ELR (cell line): ENCODE measurements around the gene FAM156B.
A peak's percentile ranks its signal among the peaks of the same experiment; 100 is the strongest.
"Not testable (repeated sequence)": the region's sequence is repeated elsewhere in the genome, so short reads cannot be mapped to it uniquely, and the experiment has no call there.

Experiments used
- DNase-seq: peaks from one replicate; pipeline ENCODE4 v3.0.0-alpha.2; 2015; ENCODE audit warnings: low read depth

Gene FAM156B, protein sequence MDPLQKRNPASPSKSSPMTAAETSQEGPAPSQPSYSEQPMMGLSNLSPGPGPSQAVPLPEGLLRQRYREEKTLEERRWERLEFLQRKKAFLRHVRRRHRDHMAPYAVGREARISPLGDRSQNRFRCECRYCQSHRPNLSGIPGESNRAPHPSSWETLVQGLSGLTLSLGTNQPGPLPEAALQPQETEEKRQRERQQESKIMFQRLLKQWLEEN

DNA sequence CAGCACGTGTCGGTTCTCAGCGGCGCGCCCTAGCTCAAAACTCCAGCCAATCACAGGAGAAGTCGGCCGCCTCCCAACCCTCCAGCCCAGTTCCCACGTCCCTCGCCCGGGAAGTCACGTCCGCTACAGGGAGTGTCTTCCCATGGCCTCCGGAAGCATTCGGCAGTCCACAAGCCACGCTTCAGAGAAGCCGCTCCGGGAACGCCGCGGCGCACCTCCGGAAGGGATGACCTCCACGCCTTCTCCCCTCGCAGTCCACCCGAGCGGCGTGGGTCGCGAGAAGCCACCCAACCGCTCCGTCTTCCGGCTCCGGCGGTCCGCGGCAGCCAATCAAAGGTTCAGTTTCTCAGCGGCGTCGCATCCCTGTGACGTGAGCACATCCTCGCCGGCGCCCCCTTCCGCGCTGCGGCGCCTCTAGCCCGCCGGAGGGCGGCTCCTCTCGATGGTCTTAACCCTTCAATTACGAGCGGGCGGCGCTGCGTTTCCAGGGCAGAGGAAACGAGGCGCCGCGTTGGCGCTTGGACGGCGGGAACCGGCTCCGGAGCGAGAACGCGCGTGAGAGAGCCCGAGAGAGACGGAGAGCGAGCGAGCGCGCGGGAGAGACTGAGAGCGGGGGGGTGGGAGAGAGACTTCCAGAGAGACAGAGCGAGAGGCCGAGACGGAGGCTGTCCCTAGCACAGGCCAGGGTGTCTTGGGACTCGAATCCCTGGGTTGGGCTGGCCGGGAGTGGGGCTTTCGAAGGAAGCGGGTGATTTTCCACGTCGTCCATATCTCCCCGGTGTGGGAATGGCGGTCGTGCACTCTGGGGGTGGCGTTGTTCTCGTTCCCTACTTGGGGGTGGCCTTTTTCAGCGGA, at the start of gene FAM156B:
Gene FAM156B, plus strand, starts transcription at position 476 of the 855 bp plus-strand sequence. CDS start 9,896 bp downstream, outside the sequence.
- DNase-seq, result not testable (repeated sequence)

DNA sequence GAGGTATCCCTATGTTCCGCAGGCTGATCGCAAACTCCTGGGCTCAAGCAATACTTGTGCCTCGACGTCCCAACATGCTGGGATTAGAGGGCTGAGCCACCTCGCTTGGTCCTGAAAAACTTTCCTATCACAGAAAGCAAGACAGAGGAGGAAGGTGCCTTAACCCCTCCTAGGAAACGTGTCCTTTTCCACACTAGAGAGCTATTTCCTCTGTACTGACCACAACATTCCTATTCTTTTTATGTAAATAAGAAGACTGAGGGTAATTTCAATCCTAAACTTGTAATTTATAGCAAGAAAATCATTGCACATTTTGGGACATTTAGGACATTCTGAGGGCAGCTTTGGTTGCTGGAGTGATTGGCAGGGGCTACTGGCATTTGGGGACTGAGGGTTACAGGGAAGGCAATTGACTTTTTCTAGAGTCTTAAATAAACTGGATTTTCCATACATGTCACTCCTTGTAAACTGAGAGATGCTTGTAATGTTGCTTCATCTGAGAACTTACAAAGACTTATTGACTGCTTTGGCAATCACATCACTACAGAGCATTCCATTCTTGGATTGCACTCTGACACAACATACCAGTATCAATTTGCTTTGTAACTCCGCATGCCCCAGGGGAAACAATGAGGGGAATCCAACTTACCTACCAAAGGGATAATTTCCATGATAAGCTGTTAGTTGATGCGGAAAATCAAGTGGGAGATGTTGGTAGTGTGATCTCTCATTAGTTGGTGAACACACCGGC, 44.8 kb upstream of the FAM156B start:
- DNase-seq, result peak; percentile 32

DNA sequence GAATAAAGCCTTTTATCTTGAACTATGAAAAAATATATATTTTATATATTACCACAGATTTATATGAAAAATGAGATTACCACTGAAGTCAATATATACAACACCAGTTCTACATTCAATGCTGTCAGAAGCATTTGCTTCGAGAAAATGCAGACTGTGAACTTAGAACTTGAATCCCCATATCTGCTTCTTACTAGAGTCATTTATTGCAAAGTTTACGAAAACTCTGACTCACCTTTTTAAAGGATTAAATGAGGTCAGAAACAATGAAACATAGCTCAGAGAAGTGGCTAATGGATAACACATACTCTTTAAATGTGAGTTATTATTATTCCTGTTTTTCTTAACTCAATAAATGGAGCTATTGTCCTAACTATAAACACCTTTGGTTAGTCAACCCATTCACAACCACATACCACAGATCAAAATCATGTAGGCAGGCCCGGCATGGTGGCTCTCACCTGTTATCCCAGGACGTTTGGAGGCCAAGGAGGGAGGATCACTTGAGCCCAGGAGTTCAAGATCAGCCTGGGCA, 40.1 kb upstream of the FAM156B start:
- peak; percentile 1 for DNase-seq

DNA sequence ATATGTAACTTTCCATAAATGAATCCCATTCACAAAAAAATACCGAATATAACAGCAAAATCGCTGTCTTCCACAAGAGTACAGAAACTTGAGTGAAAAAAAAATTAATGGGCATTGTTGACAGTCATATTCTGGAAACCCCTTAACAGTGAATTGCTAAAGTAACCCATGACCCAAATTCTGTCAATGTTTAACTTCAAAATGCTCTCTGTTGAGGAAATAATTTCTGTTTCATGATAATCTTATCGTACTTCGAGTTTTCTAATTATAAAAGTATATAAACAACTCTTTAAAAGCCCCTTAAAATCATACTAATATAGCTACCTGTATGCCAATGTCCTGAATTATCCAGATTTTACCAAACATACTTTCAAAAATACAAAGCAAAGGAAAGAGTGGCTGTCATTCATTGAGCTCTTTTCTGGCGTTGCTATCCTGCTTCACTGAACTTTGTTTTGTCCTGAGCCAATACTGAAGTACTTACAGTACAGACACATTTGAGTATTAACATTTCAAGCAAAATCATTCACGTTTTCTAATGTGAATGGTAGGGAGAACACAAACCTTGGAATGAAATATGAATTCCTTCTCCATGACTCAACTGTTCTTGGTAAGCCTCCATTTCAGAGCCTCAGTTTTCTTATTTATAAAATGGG, 31.7 kb upstream of the FAM156B start:
- DNase-seq, result no peak

DNA sequence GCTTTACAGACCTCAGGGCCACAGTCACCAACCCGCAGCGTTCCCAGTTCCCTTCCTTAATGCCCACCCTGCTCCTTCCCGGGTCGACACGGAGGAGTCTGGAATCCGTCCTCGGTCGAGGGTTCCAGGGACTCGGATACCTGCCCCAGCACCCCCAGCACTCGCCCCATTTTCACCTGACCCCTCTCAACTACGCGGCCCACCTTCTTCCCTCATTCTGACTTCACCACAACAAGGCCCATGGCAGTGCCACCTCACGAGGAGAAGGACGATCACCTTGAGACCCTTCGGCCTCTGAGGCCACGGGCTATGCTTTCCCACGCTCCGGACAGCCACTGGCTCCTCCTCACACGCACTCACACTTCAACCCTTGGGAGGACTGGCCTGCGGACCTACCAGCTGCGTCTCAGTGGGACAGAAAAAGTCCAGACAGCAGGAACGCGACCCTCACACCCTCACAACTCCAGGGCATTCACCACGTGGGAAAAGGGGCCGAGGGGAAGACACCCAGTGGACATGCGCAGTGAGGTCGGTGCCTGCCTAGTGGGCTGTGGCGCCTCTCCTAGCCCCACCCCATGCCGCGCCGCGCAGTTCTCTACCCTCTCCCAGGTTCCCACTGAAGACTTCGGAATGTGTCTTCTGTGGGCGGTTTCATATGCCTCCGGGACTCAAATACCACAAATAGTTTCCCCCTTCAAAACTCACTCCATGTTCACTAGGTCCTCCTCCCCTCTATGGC, 29.4 kb upstream of the FAM156B start, which contains the start of gene XAGE3:
Gene XAGE3, minus strand, starts transcription at position 474 of the 739 bp plus-strand sequence. CDS start 950 bp downstream, outside the sequence.
- no peak for DNase-seq

DNA sequence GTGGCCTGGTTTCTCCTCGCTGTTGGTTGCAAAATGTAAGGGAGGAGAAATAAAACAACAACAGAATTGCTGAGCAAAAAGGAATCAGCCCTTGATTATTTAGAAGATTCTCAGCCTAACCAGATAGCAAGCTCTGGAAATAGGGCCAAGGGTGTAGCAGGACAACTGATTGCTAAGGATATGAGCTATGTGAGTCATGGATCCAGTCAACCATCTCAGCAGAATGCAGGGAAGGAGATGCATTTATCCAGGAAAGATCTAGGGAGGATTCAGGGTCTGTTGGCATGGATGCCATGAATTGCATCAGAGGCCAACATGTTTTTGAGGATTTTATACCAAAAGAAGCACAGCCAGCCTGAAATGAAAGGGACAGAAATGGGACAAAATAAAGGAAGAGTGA, 27.1 kb upstream of the FAM156B start:
- no peak for DNase-seq

DNA sequence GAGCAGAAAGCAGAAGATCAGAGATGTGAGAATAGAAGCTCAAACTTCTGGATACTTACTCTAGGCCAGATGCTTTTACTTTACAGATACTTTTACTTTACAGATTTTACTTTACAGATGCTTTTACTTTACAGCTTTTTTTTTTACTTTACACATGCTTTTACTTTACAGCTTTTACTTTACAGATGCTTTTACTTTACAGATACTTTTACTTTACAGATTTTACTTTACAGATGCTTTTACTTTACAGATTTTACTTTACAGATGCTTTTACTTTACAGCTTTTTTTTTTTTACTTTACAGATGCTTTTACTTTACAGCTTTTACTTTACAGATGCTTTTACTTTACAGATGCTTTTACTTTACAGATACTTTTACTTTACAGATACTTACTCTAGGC, 23.3 kb upstream of the FAM156B start:
- not testable (repeated sequence) for DNase-seq

DNA sequence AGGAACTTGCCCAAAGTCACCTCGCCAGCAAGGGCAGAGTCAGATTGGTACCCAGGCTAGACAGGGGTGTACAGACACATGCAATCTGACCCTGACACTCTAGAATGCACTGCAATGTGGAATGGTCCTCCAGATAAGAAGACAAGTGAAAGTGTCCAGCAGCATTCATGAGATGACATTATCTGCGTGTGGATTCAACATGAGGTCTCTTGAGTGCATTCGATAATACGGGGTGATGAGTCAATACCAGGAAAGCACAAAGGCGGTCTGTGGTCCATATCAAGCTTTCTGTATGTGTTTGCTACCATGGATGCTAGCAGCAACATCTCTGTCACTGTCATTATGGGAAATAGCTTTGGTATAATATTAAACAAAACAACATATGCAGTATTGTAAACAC, 22.5 kb upstream of the FAM156B start:
- no peak for DNase-seq

DNA sequence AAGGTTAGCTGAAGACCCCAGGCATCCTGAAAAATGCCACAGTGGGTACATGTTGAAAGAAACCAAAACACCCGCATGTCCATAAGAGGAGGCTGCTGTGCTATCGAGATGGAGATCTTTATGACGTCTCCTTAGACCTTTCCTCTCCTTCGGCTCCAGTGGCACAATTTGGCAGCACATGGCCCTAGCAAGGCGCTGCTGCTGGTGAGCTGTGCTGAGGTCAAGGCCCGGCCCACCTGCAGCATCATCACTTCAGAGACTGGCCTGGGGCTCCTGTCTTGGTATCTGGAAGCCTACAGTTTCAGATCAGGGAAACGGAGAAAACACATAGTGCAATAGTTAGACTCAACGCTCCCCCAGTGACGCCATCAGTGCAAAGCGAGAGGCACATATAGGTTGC, 21.7 kb upstream of the FAM156B start:
- DNase-seq, result not testable (repeated sequence)

DNA sequence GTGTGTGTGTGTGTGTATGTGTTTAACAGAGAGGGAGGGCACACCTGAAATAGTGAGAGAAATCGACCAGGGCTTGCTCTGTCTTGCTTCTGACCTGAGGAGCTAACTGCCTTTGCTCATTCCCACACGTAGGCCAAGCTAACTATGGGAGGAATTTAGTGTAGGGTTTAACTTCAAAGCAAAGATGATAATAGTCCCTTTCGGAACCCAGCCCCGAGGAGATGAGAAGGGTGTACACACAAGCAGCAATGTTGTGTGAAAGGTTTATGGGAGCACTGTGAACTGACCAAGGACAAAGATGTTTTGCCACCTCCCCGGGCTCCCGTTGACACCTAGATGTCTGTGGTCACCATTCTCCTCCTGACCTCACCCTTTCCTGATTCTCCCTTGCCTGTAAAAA, 20.7 kb upstream of the FAM156B start:
- DNase-seq, result not testable (repeated sequence)

DNA sequence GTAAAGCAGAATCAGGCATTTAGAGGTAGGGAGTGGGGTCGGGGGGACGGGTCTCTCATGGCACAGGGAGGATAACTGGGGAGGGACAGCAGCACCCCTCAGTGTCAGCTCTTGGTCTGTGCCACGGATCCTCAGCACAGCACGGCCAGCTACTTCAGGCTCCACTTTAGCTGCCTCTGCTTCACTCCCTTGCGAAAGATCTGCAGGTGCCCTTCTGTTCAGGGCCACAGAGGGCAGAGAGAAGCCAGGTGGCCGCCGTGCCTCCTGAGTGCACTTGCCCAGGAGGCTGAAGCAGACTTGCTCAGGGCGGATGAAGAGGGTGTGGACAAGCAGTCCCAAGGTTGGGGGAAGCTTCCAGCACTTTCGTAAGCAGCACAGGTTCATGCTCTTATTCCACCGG, 9.7 kb upstream of the FAM156B start:
- not testable (repeated sequence) for DNase-seq

DNA sequence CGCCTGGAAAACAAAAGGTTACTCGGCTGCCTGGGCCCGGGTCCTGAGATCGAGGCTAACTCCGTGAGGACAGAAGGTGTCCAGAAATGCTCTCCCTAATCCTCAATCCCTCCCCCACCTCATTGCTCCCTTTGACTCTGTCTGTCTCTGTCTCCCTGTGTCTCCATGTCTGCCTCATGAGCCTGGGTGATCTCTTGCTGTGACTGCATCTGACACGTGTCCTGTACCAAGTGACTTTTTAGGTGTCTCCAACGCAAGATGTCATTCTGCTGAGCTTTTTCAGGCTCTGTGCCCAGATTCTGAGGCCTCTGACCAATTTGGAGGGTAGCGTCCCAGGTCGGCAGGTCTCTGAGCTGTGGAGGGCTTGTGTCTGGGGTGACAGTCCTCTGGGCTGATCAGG, 9.0 kb upstream of the FAM156B start:
- DNase-seq, result not testable (repeated sequence)

DNA sequence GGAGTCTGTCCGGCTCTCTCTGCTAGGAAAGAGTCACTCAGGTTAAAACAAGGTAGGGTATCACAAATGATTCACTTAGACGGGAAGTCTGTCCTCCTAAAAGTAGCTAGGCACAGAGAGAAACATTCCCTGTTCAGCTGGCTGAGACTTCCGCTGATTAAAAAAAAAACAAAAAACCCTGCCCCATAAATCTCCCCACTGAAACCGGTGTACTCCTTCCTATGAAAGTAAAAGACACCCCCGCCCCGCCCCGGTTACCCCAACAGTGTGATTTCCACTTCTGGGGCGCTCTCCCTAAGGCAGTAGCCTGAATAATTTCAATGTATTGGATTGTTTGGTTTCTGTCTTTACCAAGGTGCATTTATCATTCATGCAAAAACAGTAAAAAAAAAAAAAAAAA, 692 bp upstream of the FAM156B start:
- DNase-seq, result not testable (repeated sequence)

DNA sequence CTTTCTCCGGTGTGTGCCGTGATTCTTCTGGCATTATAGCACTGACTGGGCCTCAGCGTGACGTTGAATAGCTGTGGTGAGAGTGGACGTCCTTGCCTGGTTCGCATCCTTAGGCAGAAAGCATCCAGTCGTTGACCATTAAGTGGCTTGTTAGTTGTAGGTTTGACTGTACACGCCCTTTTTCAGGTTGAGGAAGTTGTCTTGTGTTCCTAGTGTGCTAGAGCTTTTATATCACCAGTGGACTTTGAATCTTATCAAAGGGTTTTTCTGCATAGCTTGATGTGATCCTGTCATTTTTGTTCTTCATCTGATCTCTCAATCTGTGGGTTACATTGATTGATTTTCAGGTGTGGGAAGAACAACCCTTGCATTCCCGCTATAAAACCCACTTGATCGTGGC, 8.4 kb downstream of the FAM156B start:
- not testable (repeated sequence) for DNase-seq

DNA sequence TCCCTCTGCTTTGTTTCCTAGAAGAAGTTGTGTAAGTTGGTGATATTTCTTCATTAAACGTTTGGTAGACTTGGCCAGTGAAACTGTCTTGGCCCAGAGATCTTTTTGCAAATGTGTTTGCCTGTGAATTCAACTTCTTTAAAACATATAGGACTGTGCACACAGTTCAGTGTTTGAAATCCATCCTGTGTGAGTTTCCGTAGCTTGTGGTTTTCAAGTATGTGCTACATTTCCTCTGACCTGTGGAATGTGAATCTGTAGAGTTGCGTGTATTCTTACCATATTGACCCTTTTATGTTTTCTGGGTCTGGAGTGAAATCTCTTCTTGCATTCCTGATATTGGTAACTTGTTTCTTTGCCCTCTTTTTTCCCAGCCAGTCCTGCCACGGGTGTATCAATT, 8.9 kb downstream of the FAM156B start:
- not testable (repeated sequence) for DNase-seq

DNA sequence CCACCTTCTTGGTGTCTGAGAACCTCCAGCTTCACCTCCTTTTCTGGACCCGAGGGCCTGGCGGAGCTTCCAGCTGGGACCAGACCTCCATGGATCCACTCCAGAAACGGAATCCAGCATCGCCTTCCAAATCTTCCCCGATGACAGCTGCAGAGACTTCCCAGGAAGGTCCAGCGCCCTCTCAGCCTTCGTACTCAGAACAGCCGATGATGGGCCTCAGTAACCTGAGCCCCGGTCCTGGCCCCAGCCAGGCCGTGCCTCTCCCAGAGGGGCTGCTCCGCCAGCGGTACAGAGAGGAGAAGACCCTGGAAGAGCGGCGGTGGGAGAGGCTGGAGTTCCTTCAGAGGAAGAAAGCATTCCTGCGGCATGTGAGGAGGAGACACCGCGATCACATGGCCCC, 10.0 kb downstream of the FAM156B start:
- DNase-seq, result not testable (repeated sequence)

DNA sequence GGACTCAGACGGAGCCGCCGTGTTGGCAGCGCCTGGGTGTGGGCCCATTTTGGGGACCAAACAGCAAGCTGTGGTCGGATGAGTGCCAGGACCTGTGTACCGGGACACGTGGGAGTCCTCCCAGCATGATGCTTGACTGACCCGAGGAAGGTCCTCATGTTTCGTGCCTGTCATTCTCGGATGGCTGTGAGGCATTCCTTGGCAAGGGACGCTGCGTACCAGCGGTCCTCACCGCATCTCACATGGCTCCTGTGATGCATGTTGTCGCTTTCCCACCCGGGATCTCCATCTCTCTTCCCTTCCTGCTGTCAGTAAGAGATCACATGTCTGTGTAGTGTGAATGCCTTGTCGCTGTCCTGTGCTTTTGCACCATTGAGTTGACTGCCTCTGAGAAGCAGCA, 10.8 kb downstream of the FAM156B start:
- not testable (repeated sequence) for DNase-seq

DNA sequence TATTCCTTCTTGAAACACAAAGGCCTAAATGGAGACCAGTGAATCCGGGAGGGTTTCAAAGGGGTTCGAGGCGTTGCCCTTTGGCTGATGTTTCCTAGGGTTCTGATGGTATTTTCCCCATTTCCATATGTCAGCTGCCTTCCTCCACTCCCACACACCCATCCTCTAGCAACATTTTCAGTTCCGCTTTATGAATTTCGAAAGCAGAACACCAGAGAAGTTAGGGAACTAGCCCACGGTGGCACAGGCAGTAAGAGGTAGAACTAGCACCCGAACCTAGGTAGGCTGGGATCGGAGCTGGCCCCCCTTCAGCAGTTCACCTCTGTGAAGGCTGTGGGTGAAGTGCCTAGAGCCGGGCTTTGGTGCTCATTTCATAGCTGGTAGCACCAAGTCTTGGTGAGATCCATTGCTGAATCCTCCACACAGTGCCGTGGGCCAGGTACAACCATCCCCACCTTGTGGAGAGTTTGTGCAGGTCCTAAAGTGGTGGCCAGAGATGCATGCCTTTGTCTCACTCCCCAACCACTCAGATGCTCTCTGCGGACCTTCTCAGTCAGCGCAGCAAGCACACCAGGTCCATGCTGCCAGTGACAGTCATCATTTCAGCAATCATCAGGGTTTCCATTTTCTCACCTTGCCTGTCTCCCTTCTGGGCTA, 12.3 kb downstream of the FAM156B start:
- not testable (repeated sequence) for DNase-seq

DNA sequence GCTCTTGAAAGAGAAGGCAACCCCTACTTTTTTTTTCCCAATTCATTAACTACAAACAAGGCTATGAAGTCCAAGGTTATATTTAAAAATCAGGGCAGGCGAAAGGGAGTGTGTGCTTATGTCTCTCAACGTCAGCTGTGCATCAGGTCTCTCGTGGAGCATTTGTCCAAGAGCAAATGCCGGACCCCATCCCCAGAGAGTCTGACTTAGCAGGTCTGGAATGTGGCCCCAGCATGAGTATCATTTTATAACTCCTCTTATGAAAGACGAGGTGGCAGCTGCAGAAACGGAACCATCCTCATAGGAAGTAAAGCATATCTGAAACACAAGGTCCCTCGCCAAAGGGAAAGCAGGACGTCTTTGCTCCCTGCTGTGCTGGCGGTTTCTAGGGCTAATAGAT, 16.6 kb downstream of the FAM156B start:
- not testable (repeated sequence) for DNase-seq

DNA sequence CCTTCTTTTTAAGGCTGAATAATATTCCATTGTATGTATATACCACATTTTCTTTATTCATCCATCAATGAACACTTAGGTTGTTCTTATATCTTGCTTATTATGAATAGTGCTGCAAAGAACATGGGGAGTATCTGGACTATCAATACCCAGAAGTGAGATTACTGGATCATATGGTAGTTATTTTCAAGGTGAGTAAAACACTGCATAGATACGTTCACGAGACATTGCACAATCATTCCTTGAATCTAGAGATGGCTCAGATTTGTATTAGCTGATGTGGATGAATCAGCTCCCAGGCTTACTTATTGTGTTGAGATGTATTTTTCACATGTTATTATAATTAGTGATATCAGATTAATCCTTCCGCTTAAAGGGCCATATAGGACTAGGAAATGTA, 17.6 kb downstream of the FAM156B start:
- DNase-seq, result not testable (repeated sequence)
